Gastroesophageal sphincter (tissue), 4 donors: ENCODE data around the gene GNS. TPM values are rescaled to one million over a fixed set of nuclear protein-coding genes. Genes with fewer than 3 reads are reported as not detected.

Experiments used
- ATAC-seq: fragments of 150-250 bp; one replicate; pipeline ENCODE4 v1.9.1; 2016; ENCODE audit warnings: mild to moderate bottlenecking, moderate library complexity
- H3K27ac ChIP-seq, 4 donors: fragments of 200-600 bp; sonication (generic) in 3 of 4; 1 replicate in 3 of 4; 2 replicates in 1 of 4; pipeline ENCODE4 v1.5.1; 2016 to 2019
- H3K27me3 ChIP-seq: fragments of 200-600 bp; sonication (generic); one replicate; pipeline ENCODE4 v1.5.1; 2019
- H3K36me3 ChIP-seq, 2 donors: fragments of 200-600 bp; sonication (generic); one replicate each; pipeline ENCODE4 v1.5.1; 2019; ENCODE audit warnings: control low read depth in 1 of 2
- H3K4me1 ChIP-seq, 3 donors: fragments of 200-600 bp; sonication (generic); 1 replicate in 2 of 3; 2 replicates in 1 of 3; pipeline ENCODE4 v1.5.1; 2016 to 2019; ENCODE audit warnings: control low read depth in 2 of 3
- H3K4me3 ChIP-seq, 2 donors: fragments of 200-600 bp; sonication (generic); one replicate each; pipeline ENCODE4 v1.5.1; 2019; ENCODE audit warnings: mild to moderate bottlenecking in 1 of 2, moderate library complexity in 1 of 2
- H3K9me3 ChIP-seq, 3 donors: fragments of 200-600 bp; sonication (generic); one replicate each; pipeline ENCODE4 v1.5.1; 2017 to 2019; ENCODE audit warnings: control low read depth in 2 of 3
- CTCF ChIP-seq, 4 experiments: fragments of 200-600 bp in 2 of 4; fragments of 450-650 bp in 2 of 4; sonication (generic) in 1 of 4; IDR thresholded peaks; one replicate each; pipeline ENCODE4 v1.5.1; 2017 to 2019; ENCODE audit warnings: antibody characterized with exemption in 4 of 4, mild to moderate bottlenecking in 2 of 4, moderate library complexity in 2 of 4
- EP300 ChIP-seq: sonication (generic); formaldehyde crosslinking; IDR thresholded peaks from one replicate; pipeline ENCODE4 v1.6.1; 2017; ENCODE audit warnings: antibody characterized with exemption, mild to moderate bottlenecking
- POLR2A ChIP-seq, 2 donors: fragments of 450-650 bp; IDR thresholded peaks; one replicate each; pipeline ENCODE4 v1.6.1; 2017; ENCODE audit warnings: antibody characterized with exemption in 2 of 2, mild to moderate bottlenecking in 2 of 2, moderate library complexity in 1 of 2
- POLR2AphosphoS5 ChIP-seq: sonication (generic); formaldehyde crosslinking; IDR thresholded peaks from one replicate; pipeline ENCODE4 v1.6.1; 2017; ENCODE audit warnings: antibody characterized with exemption
- whole genome bisulfite sequencing, 2 donors: methylation state at CpG; one replicate each; pipeline ENCODE4 v1.1.5; 2018; ENCODE audit warnings: low coverage in 1 of 2; 5-methylcytosine and 5-hydroxymethylcytosine counted together
- total RNA-seq, 4 donors: library from RNA; depleted of rRNA; stranded (reverse); fragments of >200 nt; gene quantifications; one replicate each; pipeline ENCODE4 v1.1.0, GENCODE V29; 2016

Gene GNS
- total RNA-seq, 4 donors from 2014 or later: 69.3 to 116 (median 89.7) TPM

- ATAC-seq: no peak
- no peaks in the 10 kb centered on the region for H3K27me3 ChIP-seq
- H3K36me3 ChIP-seq: peaks cover 3 to 100% of the 10 kb centered on the region in 2 donors
- no peaks in the 10 kb centered on the region for H3K4me1 ChIP-seq
- H3K4me3 ChIP-seq: no peak overlapping the region
- WGBS, 2 donors: 89 to 92% methylated on average over 2 of the region's 2 CpGs
- TF ChIP-seq CTCF (IDR thresholded peaks at IDR 0.05) (no peak), POLR2A (IDR thresholded peaks at IDR 0.05) (no peak), POLR2AphosphoS5 (no peak), EP300 (no peak)
- H3K9me3 ChIP-seq: no peaks in the 10 kb centered on the region
- H3K27ac ChIP-seq: no peak overlapping the region
Observed at GRCh38 chr12:64739778-64740177, 19.4 kb downstream of the GNS start.

GRCh38 chr12:64737539-64737938, 21.7 kb downstream of the GNS start:
- Histone ChIP-seq H3K9me3 (no peaks in the 10 kb centered on the region), H3K27ac (no peak overlapping the region), H3K36me3 (peaks cover 3 to 99% of the 10 kb centered on the region in 2 donors), H3K27me3 (no peaks in the 10 kb centered on the region), H3K4me3 (no peak overlapping the region), H3K4me1 (no peaks in the 10 kb centered on the region)
- ATAC-seq: no peak
- no peak for TF ChIP-seq POLR2AphosphoS5
- no peak for TF ChIP-seq POLR2A (IDR thresholded peaks at IDR 0.05)
- no peak for TF ChIP-seq CTCF (IDR thresholded peaks at IDR 0.05)
- no peak for TF ChIP-seq EP300
- 77 to 100% methylated on average over 1 of the region's 1 CpG for WGBS, 2 donors

GRCh38 chr12:64736771-64737170, 22.4 kb downstream of the GNS start:
- Histone ChIP-seq H3K27ac (no peak overlapping the region), H3K9me3 (no peaks in the 10 kb centered on the region), H3K4me1 (no peaks in the 10 kb centered on the region), H3K27me3 (no peaks in the 10 kb centered on the region), H3K36me3 (peaks cover 3 to 97% of the 10 kb centered on the region in 2 donors), H3K4me3 (no peak overlapping the region)
- ATAC-seq: no peak
- no peak for TF ChIP-seq POLR2AphosphoS5
- TF ChIP-seq POLR2A (IDR thresholded peaks at IDR 0.05): no peak
- no peak for TF ChIP-seq CTCF (IDR thresholded peaks at IDR 0.05)
- no peak for TF ChIP-seq EP300
- 27 to 60% methylated on average over 1 of the region's 1 CpG for WGBS, 2 donors

GRCh38 chr12:64735442-64735841, 23.8 kb downstream of the GNS start:
- no peak for TF ChIP-seq POLR2A (IDR thresholded peaks at IDR 0.05)
- TF ChIP-seq EP300: no peak
- TF ChIP-seq POLR2AphosphoS5: no peak
- TF ChIP-seq CTCF (IDR thresholded peaks at IDR 0.05): no peak
- Histone ChIP-seq H3K36me3 (peaks cover 3 to 97% of the 10 kb centered on the region in 2 donors), H3K4me1 (peaks cover 0 to 6% (median 0%) of the 10 kb centered on the region in 3 donors), H3K4me3 (no peak overlapping the region), H3K27ac (no peak overlapping the region), H3K27me3 (no peaks in the 10 kb centered on the region), H3K9me3 (no peaks in the 10 kb centered on the region)
- no peak for ATAC-seq

GRCh38 chr12:64733857-64734256, 25.3 kb downstream of the GNS start:
- WGBS, 2 donors: 63 to 72% methylated on average over 4 of the region's 4 CpGs
- H3K4me3 ChIP-seq: no peak overlapping the region
- H3K9me3 ChIP-seq: no peaks in the 10 kb centered on the region
- H3K36me3 ChIP-seq: peaks cover 0 to 85% of the 10 kb centered on the region in 2 donors
- no peak overlapping the region for H3K27ac ChIP-seq
- no peak for ATAC-seq
- H3K27me3 ChIP-seq: no peaks in the 10 kb centered on the region
- H3K4me1 ChIP-seq: peaks cover 0 to 7% (median 0%) of the 10 kb centered on the region in 3 donors
- no peak for TF ChIP-seq POLR2A (IDR thresholded peaks at IDR 0.05)
- no peak for TF ChIP-seq POLR2AphosphoS5
- no peak for TF ChIP-seq EP300
- no peak for TF ChIP-seq CTCF (IDR thresholded peaks at IDR 0.05)
